HuH-7 (cell line): ENCODE measurements around the gene WSCD1.

Experiments used
- DNase-seq: peaks from one replicate; pipeline ENCODE4 v3.0.0; 2011; ENCODE audit warnings: low spot score

Gene WSCD1

DNA sequence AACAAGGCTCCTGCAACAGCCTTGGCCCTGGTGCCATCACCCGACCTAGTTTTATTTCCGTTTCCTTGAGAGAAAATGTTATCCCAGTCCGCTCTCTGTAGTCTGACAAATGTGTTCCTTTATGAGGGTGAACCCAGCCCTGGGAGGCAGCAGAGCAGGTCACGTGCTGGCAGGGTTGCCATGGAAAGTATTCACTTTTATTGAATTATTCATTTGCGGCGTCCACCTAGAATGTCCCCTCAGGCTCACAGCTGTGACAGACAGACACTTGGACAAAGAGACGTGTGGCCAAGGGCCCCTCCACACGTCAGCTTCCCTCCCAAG, 90.0 kb downstream of the WSCD1 start:
- DNase-seq = no peak

GRCh38 chr17:6160911-6161855, 91.0 kb downstream of the WSCD1 start:
- DNase-seq = no peak

DNA sequence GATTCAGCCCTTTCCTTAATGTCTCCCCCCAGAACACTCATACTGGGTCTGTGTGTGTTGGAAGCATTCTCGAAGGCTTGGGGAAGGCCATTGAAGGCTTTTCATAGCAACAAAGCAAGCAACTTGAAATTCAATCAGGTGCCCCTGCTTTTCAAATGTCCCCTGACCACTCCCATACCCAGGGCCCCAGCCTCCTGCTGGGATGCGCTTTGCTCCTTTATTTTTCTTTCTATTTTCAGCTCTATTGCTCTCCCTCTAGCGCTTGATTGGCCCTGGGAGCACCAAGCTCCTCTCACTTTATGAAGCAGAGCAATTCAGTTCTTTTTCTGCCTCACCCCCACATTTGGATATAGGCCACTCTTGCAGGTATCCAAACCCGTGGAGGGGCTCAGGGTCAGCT, 92.0 kb downstream of the WSCD1 start:
- DNase-seq = no peak

DNA sequence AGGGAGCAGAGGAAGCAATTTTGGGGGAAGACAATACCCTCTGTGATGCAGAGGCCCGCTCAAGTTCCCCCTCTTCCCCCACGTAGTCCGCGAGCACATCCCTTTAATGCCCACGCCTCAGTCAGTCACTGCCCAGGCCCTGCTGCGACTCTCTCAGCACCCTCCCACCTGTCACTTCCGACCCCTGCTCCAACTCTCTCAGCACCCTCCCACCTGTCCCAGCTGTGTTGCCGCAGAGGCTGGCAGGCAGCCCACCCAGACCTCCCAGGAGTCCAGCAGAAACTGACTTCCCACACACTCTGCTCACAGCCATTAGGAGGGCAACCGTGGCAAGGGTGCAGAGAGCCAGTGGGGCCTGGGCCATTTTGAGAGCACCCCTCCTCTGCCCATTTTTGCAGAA, 92.7 kb downstream of the WSCD1 start:
- no peak for DNase-seq

- no peak for DNase-seq
Observed at GRCh38 chr17:6163612-6164333, 93.6 kb downstream of the WSCD1 start.

- DNase-seq = no peak
Observed at GRCh38 chr17:6164996-6165395, 94.8 kb downstream of the WSCD1 start.

- no peak for DNase-seq
Observed at GRCh38 chr17:6165806-6166205, 95.6 kb downstream of the WSCD1 start.

GRCh38 chr17:6166492-6167179, 96.5 kb downstream of the WSCD1 start:
- DNase-seq = no peak

GRCh38 chr17:6168296-6168695, 98.1 kb downstream of the WSCD1 start:
- no peak for DNase-seq

DNA sequence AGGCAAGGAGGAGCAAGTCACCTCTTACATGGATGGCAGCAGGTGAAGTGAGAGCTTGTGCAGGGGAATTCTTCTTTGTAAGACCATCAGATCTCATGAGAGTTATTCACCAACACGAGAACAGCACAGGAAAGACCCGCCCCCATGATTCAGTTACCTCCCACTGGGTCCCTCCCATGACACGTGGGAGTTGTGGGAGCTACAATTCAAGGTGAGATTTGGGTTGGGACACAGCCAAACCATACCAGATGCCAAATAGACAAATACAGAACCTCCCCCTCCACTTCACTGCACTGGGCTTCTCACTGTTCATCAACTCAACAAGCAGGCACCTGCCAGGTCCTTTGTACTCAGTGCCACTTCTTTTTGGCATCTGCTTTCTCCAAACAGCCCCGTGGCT, 100.2 kb downstream of the WSCD1 start:
- DNase-seq = no peak

- no peak for DNase-seq
Observed at GRCh38 chr17:6172642-6173330, 102.6 kb downstream of the WSCD1 start.

GRCh38 chr17:6173653-6174052, 103.5 kb downstream of the WSCD1 start:
- DNase-seq = no peak
